ENCODE data around the gene FCMR.

Gene FCMR

GRCh38 chr1:206922524-206922923 lies 783 bp upstream of the FCMR start:
- DNase-seq, result no peak

DNA sequence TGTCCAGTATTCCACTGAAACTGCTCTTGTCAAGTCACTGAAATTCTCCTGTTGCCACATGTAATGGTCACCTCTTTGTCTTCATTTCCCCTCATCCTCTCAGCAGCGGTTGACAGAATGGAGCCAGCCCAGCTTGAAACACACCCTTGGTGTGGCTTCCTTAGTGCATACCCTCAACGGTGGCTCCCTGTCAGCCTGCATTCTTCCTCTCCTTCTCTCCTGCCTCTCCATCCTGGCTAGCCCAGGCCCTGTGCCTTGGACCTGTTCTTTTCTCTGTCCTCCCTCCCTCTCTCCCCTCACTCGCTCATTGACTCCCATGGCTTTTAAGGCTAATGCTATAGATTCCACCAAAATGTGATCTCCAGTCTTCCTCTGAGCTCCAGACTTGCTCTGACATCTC lies 3.7 kb downstream of the FCMR start:
- no peak for DNase-seq

DNA sequence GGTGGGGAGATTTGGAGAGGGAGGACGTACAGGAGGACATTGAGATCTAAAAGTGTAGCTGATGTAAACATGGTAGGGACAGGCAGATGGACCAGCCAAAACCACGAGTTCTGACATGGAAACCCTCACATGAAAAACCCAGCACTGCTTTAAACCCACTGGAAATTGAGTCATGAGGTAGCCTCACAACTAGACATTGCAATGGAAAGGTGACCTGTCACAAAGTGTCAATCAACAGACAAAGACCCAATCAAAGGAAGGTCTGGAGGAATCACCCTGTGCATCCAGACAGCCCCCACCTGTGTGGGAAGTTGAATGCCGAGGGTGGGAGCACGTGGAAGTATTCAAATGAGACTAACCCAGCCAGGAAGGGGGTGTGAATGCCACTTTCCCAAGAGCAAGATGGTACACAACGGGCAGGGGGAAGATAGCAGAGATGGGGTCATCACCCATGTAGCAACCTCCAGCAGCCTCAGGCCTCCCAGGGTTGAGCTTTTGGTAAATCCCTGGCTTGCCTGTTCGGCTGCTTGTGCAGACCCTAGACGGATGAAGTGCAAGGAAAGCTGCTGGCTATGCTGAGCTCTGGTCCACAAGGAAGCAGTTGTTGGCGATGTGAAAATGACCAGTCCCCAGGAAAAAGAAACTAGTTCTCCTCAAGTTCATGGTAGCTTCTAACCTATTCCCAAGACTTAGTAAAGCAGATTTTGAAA lies 5.6 kb downstream of the FCMR start:
- DNase-seq, result no peak

DNA sequence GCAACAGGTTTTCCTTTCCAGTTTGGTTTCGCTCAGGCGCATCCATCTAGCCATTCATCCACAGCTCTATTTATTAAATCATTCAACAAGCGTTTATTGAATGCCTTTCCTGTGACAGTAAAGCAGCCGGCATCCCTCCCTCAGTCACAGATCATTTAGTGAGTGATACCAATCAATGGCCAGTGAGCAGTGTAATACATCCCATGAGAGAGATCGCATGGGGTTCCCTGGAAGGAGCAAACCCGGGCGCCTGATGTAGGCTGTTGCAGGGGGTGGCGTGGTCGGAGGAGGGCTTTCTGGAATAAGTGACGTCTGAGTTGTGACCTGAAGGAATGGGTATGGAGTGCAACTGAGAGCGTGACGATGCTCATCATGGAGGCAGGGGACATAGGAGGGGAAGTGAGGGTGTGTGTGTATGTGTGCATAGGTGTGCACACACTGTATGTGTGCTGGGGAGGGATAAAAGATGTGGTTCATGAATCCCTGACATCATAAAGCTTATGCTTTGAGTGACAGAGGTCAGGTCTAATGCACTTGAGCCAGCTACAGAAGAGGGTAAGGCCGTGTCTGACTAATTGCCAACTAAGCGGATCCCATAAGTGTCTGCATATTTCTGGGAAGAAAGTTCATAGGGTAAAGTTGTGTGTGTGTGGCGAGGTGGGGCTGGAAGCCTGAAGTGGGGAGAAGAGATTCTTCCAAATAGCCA lies 6.6 kb downstream of the FCMR start:
- DNase-seq, result no peak

- no peak for DNase-seq
Measured at GRCh38 chr1:206913766-206914537, 7.8 kb downstream of the FCMR start.

- peak; percentile 93 for DNase-seq
Measured at GRCh38 chr1:206912445-206913095, 9.2 kb downstream of the FCMR start.

DNA sequence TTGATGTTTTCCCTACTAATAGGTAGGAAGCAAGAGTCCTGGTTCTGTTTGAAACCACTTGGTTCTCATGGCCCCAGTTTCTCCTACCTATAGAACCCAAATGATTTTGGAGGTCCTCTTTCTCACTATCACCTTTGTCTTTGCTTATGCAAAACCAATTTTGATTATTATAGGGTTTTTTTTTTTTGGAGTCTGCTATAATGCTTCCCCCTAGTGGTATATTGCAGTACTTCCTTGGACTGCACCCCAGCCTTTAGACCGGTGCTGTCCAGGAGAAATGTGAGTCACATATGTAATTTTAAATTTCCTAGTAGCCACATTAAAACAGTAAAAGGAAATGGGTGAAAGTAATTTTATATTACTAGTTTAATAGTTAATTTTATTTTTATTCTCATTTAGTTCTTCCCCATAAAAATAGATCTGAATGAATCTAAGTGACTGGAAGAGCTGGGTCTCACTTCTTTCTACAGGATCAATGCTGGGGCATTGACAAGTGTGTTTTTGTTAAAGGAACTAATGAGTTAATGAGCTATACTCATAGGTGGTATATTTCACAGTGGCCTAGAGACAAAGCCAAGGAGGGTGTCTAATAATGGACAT lies 10.6 kb downstream of the FCMR start:
- DNase-seq, result peak; percentile 85

DNA sequence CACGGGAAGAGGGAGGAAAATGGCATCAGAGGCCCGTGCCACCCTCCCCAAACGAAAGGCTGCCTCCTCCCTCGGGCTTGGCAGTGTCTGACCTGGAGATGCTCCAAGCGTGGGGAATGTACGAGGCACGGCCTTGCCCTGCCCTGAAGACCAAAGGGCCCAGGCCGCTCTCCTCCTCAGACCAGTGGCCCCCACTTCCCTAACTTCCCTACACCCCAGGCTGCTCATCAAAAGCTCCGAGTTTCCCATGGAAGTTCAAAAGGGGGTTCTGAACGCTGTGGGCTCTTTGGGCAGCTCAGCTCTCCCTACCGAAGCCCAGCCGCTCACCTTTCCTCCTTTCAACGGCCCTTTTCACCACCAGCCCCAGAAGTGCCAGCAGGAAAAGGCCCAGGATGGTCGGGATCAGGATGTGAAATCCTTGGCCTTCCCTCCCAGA lies 11.8 kb downstream of the FCMR start:
- no peak for DNase-seq

- DNase-seq, result peak; percentile 29
Measured at GRCh38 chr1:206909161-206909882, 12.4 kb downstream of the FCMR start.

DNA sequence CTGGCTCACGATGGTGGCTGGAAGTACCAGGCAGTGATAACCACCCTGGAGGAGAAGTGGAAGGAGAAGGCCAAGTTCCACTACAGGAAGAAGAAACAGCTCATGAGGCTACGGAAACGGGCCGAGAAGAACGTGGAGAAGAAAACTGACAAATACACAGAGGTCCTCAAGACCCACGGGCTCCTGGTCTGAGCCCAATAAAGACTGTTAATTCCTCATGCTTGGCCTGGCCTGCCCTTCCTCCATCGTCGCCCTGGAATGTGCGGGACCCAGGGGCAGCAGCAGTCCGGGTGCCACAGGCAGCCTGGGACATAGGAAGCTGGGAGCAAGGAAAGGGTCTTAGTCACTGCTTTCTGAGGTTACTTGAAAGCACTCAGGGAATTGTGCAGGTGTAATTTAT lies 13.7 kb downstream of the FCMR start:
- no peak for DNase-seq

DNA sequence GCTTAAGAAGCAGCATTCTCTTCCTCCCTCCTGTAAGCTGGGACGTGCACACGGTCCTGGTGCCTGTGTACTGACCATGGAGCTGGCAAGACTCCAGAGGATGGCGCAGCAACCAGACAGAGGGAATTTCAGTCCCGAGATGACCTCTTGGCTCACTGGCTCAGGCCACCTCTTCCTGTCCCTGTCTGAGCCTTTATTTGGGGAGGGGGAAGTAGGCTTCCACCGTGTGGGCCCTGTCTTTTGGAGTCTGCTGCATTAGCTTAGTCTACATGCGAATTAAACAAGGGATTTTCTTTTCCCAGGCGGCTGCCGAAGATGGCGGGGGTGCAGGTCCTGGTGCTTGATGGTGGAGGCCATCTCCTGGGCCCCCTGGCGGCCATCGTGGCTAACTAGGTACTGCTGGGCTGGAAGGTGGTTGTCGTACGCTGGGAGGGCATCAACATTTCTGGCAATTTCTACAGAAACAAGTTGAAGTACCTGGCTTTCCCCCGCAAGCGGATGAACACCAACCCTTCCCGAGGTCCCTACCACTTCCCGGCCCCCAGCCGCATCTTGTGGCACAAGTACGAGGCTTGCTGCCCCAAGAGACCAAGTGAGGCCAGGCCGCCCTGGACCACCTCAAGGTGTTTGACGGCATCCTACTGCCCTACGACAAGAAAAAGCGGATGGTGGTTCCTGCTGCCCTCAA lies 14.3 kb downstream of the FCMR start:
- DNase-seq, result peak; percentile 29

DNA sequence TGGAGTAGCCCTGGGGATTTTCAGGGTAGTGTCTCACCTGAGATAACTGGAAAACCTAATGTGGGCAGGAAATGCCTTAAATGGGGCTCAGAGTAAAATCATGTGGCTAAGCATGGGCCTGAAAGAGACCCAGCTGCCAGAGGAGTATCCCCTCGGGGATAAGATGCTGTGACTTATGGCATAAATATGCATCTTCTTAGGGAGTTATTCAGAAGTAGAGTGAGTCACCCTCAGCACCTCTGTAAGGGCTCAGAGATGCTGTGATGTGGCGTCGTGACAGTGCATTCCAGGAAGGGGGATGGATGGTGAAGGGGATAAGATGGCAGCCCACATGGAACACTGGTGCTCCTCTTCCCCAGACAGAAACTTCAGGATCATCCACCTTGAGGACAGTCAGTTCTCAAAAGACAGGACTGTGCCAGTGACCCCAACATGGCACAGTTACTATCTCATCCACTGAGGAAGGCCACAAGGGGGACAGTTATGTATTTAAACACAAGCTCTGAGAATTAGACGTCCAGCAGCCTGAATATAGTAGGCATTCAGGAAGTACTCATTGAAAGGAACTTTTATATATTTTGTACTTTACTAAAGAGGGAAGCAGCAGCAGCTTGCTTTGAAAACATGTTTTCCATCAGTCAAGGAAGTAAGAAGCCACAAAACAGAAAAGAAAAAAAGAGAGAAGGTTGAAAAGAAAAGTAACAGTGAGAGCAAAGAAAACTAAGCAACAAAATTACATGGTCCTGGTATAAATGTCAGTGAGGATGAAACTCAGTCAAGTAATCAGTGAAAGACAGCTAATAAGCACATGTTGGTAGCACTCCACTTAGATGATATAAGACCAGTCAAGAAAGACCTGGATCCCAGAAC lies 16.2 kb downstream of the FCMR start:
- no peak for DNase-seq

GRCh38 chr1:206904423-206905142 lies 17.2 kb downstream of the FCMR start:
- DNase-seq, result no peak

DNA sequence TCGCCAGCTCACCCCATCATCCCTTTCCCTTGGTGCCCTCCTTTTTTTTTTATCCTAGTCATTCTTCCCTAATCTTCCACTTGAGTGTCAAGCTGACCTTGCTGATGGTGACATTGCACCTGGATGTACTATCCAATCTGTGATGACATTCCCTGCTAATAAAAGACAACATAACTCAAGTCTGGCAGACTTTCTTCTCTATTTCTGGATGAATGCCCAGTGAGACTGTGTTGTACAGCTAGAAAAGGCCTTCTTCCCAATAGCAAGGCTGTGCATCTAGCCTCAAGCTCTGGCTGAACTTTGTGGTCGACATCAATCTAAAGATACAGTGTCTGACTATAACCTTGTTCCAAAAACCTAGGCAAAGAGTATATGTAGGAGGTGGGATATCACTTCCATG lies 18.1 kb downstream of the FCMR start:
- no peak for DNase-seq

GRCh38 chr1:206902702-206903101 lies 19.0 kb downstream of the FCMR start:
- DNase-seq, result no peak

GRCh38 chr1:206901944-206902343 lies 19.8 kb downstream of the FCMR start:
- DNase-seq, result no peak

DNA sequence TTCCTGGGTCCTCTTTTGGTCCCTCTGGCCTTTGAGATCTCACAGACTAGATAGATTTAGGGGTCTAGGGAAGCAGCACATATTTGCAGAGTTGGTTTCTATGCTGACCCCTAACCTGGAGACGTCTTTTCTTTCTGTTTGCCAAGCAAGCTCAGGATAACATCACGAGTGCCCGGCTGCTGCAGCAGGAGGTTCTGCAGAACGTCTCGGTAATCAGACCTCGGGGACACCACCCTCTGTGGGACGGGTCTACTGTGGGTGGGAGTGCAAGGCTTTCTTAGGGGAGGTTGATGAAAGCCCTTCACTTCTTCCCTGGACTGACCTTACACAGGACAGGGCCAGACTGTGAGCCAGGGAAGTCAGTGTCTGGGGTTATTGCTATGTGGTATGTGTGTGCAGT lies 21.6 kb downstream of the FCMR start:
- DNase-seq, result no peak

- DNase-seq, result no peak
Measured at GRCh38 chr1:206899717-206900116, 22.0 kb downstream of the FCMR start.

GRCh38 chr1:206898915-206899431 lies 22.8 kb downstream of the FCMR start:
- no peak for DNase-seq

Data from hematopoietic multipotent progenitor cell treated with erythropoietin and hydrocortisone succinate and interleukin-3 and kit ligand, for 6 days (in vitro differentiated cells).